GM19467 (cell line): ENCODE results near the gene TSHZ2.
"Not testable (repeated sequence)": the region's sequence is repeated elsewhere in the genome, so short reads cannot be mapped to it uniquely, and the experiment has no call there.

ENCODE experiments used
- ATAC-seq: cut with Tn5 transposase; IDR thresholded peaks from one replicate; pipeline ENCODE4 v1.9.1; 2021; ENCODE audit warnings: mild to moderate bottlenecking, moderate library complexity; ENCODE audit not compliant: unreplicated experiment

The TSHZ2 gene

DNA sequence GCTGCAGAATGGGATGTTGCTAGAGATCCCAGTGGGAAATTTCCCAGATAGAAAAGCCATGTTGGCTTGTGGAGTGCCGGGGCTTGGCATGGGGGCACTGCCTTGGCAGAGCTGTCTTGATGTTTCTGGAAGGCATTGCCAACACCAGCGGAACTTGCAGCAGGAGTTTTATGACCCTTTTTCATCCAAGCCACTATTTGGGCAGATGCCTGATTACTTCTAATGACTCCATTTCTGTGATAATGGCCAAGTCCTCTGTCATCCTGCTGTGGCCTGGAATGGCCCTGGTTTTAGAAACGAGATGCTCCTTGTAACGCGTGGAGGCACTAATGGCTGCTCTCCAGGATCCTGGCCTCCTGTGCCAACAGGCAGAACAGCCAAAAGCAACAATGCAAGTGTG, 392.5 kb downstream of the TSHZ2 start:
- ATAC-seq = no peak

DNA sequence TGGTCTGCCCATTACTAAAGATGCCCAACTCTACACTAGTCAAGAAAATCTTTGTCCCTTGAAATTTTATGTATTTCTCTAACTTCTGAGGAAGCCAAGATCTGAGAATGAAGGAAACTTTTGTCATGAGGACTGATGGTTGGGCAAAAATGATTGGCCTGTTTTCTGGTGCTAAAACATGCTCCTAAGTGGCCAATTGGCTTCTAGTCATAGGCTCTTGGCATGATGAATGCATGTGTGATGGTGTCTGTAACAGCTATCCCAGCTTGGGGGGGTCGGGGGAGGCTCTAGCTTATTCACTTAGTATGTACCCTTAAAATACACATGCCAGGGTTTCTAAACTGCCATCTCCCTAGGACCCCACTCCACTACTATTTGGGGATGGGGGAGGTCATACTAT, 392.9 kb downstream of the TSHZ2 start:
- ATAC-seq = no peak

DNA sequence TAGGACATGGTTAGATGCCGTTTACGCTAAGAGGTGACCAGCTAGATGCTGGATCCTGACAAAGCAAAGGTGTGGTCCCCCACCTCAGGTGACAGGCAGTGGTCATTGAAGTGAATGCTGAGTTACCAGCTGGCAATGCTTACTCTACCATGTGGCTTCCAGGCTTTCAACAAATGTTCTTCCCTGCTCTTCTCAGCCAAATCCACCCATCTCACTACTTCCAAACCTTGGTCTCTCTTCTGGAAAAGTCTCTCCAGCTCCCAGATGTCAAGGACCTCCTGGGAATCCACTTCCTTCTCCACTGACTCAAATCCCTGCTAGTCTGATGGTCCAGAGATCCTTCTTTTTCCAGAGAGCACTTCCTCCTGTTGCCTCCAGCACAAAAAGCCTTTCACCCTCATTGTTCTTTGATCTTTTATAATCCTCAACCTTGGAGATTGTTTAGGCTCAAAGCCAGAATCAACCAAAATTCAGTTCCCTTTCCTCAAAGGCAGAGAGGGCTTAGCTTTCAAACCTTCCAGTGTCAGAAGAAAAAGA, 393.4 kb downstream of the TSHZ2 start:
- ATAC-seq = no peak

DNA sequence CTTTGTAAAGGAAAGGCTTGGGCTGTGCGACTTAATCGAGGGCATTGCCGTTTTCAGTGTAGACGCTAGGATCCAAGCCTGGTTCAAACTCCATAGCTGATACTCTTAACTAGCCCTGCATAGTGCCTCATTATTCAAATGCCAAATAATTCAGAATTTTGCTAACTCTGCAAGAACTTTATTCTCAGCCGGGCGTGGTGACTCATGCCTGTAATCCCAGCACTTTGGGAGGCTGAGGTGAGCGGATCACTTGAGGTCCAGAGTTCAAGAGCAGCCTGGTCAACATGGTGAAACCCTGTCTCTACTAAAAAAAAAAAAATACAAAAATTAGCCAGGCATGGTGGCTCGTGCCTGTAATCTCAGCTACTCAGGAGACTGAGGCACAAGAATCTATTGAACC, 394.8 kb downstream of the TSHZ2 start:
- ATAC-seq = not testable (repeated sequence)

DNA sequence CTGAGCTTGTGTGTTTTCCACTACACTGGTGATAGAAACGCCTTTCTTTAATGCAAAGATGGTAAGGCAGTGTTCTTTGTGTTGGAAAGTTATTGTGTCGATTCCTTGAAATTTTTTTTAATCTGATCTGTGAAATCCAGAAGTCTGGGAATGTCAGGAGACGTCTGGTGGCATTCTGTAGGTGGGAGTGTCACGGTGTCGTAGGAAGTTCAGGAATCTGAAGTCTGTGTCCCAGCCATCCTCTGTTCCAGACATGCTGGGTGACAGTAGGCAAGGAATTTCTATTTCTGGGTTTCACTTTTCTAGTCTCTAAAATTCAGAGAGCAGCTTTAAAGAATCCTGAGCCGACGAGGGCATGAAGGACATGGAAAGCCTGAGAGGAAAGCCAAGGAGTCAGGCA, 397.7 kb downstream of the TSHZ2 start:
- ATAC-seq = no peak

DNA sequence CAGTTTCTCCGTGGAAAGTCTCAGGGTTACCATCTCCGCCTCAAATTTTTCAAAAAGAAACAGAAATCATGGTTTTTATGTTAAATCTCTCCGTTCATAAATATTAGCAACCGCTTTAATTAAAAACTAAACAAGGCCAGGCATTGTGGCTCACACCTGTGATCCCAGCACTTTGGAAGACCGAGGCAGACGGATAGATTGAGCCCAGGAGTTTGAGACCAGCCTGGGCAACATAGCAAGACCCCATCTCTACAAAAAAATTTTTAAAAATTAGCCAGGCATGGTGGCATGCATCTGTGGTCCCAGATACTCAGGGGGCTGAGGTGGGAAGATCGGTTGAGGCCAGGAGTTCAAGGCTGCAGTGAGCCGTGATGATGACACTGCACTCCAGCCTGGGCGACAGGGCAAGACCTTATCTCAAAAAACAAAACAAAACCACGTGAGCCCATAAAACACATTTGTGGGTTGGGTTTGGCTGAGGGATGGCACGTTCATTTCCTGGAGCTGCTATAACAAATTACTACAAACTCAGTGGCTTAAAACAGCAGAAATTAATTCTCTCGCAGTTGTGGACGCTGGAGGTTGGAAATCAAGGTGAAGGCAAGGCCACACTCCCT, 398.3 kb downstream of the TSHZ2 start:
- ATAC-seq = no peak

DNA sequence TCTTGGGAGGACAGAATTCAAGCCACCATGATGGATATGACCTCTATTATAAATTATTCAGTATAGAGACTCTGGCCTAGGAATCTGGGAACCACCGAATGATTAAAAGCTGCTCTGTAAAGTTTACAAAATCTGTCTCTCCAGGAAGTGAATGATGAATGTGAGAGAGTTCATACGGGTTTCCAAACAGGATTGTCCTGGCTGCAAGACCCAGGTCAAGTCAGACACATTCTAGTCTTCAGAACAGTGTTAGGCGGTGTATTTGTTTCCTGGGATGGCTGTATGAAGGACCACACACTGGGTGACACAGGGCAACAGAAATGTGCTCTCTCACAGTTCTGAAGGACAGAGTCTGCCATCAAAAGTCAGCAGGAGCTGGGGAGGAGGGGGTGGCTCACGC, 399.1 kb downstream of the TSHZ2 start:
- ATAC-seq = no peak

DNA sequence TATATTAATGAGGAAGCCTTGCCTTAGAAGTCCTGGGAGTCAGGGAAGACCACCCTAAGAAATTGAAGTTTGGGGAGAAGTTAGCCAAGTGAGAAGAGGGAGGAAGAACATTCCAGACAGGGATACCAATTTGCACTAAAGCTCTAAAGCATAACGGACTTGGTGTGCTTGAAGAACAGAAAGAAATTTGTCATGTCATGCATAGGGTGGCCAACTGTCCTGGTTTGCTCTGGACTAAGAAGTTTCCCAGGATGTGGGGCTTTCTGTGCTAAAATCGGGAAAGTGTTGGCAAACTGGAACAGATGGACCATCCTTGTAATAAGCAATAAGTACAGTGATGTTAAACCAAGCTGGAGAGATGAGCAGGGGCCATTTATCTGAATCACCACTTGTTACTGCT, 403.9 kb downstream of the TSHZ2 start:
- ATAC-seq = no peak

DNA sequence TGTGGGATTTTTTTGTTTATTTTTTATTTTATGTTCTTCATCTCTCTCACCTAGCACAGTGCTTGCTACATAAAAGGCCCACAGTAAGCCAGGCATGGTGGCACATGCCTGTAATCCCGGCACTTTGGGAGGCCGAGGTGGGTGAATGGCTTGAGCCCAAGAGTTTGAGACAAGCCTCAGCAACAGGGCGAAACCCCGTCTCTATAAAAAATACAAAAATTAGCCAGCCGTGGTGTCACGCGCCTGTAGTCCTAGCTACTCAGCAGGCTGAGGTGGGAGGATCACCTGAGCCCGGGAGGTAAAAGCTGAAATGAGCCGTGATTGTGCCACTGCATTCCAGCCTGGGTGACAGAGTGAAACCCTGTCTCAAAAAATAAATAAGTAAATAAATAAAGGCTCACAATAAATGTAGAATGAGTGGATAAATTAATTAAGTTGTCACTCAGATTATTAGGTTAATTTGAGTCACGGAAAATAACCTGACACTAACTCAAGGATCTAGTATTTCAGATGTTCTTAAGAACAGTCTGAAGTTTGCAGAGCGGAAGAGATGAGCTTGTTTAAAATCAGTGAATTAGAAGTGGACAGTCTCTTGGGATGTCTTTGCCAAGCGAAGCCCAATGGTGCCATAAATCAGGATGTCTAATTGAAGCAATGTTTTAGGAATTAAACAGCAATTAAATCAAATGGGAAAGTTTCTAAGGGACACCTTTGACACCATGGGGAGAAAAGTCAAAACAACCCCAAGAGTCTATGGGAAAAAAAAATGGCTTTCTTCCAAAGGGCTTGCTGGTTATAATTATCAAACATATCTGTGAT, 407.1 kb downstream of the TSHZ2 start:
- no peak for ATAC-seq

DNA sequence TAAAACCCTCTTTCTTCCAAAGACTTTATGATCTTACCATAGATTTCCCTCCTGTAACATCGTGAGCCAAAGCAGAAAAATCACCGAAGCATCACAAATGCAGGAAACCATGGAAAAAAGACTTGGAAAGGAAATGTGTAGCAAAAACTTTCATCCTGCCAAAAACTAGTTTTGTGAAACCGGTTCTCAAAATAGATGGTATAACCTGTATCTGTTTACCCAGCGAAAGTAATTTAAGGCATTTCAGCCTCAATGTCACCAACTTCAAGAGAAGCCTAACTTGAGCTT, 407.6 kb downstream of the TSHZ2 start:
- ATAC-seq = no peak

DNA sequence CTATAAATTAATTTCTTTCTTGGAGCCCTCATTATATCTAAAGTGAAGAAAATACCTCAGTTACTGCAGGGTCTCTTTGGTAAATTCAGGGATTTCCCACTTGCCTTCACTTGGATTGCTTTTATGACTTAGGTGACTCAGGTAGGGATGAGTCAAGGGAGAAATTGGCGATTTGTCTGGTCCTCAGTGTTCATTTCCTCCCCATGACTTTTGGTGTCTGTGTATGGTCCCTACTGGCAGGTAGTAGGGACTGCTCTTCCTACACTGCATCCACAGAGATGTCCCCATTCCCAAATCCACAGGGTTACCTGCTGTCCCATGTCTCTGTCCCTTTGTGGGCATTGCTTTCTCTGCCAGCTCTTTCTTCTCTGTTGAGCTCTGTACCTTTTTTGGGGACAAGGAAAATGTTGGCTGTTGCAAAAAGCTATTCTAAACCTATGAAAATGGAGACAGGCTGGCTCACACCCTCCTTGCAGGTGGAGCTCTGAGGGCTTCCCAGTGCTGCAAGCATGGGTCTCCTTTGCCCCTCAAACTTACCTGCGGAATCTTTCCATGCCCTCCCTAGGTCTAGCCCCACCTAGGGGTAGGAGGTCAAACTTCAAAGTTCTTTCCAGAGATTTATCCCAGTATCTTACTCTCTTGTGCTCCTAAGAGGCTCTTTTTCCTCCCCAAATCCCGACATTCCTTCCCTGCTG, 409.6 kb downstream of the TSHZ2 start:
- ATAC-seq = no peak

DNA sequence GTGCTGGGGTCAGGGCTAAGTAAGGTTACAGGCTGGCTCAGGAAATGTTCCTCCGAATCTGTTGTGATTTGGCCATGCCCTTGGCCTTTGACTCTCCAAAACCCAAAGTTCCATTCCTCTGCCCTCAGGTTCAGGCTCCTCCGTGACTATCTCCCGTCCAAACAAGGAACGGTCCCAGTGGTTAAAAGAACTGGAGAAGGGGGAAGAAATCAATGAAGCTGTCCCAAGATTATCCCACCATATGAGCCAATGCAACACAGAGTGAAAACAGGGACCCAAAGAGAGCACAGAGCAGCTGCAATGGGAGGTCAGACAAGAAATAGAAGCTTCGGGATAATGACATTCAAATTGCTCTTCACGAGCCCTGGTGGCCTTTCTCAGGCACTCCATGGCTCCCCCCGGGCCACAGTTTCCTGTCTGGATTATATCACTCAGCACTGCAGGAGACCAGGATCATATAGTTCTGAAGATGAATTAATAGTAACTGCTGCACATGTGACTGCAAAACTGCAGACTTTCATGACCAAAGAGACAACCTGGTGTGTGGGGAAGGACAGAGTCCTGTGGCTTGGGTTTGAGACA, 410.2 kb downstream of the TSHZ2 start:
- no peak for ATAC-seq

DNA sequence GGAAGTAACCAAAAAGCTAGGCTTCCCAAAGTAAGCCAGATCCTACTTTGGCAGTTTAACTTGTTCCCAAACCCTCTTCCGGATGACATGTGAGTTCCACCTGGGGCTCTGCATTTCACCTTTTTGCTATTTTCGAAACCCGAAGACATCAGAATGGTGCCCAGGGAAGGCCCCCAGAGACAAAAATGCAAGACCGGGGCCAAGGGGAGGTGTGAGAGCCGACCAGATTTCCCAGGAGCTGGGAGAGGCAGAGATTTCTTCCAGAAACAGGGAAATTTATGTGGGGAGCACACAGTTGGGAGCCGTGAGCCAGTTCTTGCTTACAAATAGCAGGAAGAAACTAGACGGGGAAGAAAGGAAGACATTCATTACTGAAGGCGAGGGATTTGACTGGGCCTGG, 411.8 kb downstream of the TSHZ2 start:
- ATAC-seq = no peak

DNA sequence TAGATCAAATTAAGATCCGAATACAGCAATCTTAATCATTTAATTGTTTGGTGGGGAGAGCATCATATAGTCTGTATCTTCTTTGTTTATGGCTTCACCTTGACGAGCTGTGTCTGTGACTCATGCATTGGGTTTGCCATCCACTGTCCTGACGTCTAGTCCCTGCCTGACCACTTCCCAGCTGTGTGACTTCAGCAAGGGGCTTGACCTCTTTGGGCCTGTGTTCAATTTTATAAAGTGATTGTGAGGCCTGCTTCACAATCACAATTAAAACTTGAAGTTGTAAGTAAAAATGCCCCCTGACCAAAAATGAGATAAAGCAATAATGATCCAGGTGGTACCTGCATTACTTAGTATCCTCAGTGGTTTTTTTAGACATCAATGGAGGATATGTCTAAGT, 412.2 kb downstream of the TSHZ2 start:
- no peak for ATAC-seq

DNA sequence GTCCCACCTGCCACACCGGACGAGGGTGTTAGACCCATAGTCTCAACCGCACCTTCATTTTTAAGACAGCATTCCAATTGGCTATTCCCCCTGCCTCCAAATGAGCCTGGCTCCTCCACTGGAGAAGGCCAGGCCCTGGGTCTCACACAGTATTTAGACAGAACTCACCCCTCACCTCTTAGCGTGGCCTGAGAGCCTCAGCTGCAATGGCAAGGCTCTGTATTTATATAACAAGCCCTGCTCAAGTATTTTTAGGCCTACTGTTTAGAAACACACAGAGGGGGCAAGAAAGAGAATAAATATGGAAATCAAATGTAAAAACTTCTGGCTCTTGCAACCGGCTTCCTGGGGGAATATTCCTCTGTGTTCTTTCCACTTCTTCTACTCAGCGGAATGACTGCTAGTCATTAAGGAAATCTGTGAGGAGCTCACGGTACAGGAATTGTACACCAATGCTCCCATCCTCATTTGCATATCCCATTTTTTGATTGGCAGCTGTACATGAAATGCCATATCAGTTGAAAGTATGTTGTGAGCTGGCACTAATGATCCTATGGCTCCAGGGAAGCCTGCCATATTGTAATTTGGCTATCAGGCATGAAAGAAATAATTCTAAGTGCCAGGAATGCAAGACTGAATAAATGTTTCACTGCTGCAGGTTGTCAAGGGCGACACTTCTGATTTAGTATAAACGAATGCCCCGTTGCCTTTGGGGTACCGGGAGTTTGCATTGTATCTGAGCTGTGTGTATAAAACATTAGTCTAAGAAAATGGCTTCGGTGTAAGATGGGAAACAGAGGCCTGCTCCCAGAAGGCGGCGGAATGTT, 414.0 kb downstream of the TSHZ2 start:
- no peak for ATAC-seq

DNA sequence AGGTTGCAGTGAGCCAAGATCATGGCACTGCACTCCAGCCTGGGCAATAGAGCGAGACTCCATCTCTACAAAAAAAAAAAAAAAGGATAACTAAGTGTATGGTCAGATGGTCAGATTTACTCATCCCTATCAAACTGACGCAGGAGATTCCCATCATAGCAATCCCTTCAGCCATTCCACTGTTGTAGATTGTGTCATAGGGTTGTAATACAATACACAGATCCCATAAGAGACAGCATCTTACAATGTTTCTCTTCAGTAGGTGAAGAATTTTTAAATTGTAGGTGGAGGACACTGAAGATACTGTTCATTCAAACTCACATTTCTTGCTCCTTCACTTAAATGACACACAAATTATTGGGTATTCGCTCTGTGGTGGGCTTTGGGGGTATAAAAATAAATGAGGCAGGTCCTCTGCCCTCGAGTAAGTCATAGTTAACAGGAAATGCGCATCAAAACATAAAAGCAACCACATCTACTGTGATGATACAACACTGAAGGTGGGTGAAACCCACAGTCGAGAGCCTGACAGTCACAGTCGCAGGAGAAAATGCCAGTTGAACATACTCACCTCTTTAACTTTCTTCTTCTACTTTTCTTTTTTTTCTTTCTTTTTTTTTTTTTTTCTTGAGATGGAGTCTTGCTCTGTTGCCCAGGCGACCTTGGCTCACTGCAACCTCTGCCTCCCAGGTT, 416.0 kb downstream of the TSHZ2 start:
- no peak for ATAC-seq

DNA sequence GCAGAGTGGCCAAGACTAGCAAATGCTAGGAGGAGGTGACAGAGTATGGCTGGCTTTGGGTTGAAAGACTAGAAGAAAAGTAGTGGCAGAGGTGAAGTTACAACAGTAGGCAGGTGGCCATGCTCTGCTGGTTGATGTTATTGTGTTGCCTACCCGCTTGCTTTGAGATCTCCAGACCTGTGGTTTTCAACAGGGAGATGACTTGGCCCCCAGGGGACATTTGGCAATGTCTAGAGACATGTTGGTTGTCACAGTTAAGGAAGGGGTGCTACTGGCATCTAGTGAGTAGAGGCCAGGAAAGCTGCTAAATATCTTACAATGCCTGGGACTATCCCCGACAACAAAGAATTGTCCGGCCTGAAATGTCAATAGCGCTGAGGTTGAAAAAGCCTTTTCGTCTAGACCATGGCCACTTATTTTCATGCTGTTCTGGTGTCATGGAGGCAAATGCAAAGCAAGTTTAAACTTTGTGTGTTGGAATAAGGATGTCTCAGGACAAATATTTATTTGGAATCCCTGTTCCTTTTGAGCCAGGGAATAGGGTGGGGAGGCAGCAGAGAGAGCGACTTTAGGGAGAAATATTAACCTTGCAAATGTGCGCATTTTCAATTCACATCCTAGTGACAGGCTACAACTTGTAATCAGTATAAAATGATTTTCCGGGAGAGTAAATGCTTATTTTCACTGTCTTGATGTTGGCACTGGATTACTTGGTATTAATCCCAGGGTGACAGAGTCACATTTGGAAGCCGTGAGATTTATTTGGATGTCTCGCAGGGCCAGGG, 417.6 kb downstream of the TSHZ2 start:
- no peak for ATAC-seq

DNA sequence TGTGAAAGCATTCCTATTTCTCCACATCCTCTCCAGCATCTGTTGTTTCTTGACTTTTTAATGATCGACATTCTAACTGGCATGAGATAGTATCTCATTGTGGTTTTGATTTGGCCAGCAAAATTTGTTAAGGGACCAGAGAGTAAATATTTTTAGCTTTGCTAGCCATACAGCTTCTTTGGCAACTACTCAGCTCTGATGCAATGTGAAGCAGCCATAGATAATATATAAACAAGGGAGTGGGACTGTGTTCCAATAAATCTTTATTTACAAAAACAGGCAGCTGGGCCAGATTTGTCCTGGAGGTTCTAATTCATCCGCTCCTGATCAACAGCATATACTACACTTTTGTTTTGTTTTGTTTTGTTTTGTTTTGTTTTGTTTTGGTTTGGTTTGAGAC, 418.6 kb downstream of the TSHZ2 start:
- no peak for ATAC-seq

DNA sequence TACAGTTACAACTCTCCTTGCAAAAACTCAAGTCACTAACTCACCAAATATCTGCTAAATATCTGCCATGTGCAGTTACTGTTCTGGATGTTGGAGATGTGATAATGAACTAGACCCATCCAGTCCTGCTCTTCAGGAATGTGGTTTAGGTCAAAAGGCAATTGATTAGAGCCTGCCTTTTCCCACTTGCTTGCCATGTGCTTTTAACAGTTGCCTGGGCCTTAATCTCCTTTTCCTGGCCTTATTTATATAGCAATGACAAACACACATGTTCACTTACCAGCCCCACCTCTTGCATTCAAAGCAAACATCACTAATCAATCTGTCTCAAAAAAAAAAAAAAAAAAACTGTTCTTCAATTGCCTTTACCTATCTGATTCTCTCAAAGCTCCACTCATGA, 422.3 kb downstream of the TSHZ2 start:
- ATAC-seq = no peak
